Glutamatergic neuron (in vitro differentiated cells): ENCODE data around the gene ITIH1. TPM values are rescaled to one million over a fixed set of nuclear protein-coding genes. Genes with fewer than 3 reads are reported as not detected.
A peak's percentile ranks its signal among the peaks of the same experiment; 100 is the strongest.

ENCODE experiments used
- DNase-seq: peaks from one replicate; pipeline ENCODE4 v3.0.0; 2022
- H3K27ac Mint-ChIP-seq: one replicate; pipeline ENCODE4 v1.8.0; 2020; ENCODE audit warnings: mild to moderate bottlenecking, mixed read lengths, inconsistent platforms; ENCODE audit not compliant: unreplicated experiment
- H3K27me3 Mint-ChIP-seq: one replicate; pipeline ENCODE4 v1.8.0; 2020; ENCODE audit warnings: mild to moderate bottlenecking, moderate library complexity, mixed read lengths, inconsistent platforms; ENCODE audit not compliant: unreplicated experiment
- H3K36me3 Mint-ChIP-seq: one replicate; pipeline ENCODE4 v1.8.0; 2020; ENCODE audit warnings: mild to moderate bottlenecking, mixed read lengths, inconsistent platforms; ENCODE audit not compliant: unreplicated experiment
- H3K4me1 Mint-ChIP-seq: one replicate; pipeline ENCODE4 v1.8.0; 2020; ENCODE audit warnings: mild to moderate bottlenecking, low read depth, mixed read lengths, inconsistent platforms; ENCODE audit not compliant: unreplicated experiment
- H3K4me3 Mint-ChIP-seq: one replicate; pipeline ENCODE4 v1.8.0; 2020; ENCODE audit warnings: mild to moderate bottlenecking, mixed read lengths, inconsistent platforms; ENCODE audit not compliant: unreplicated experiment
- H3K9me3 Mint-ChIP-seq: one replicate; pipeline ENCODE4 v1.8.0; 2020; ENCODE audit warnings: mild to moderate bottlenecking, moderate library complexity, mixed read lengths, inconsistent platforms; ENCODE audit not compliant: unreplicated experiment
- total RNA-seq: library from RNA; stranded (reverse); fragmentation: NEBNext Ultra II Directional; extraction: Animal tissue kit (Norgen Biotek cat#: 25700); gene quantifications from one replicate; pipeline ENCODE4 v1.2.1, GENCODE V29; 2021; ENCODE audit not compliant: unreplicated experiment
- TF ChIP-seq, protein P1 (sequence below): fragments of 200-600 bp; sonication (generic); IDR thresholded peaks from one replicate; pipeline ENCODE4 v1.5.0; 2021; ENCODE audit not compliant: partially characterized antibody, unreplicated experiment

The ITIH1 gene
- total RNA-seq, 1 donor from 2014 or later, result not detected

- DNase-seq, result no peak
- no peaks in the 10 kb centered on the region for H3K36me3 Mint-ChIP-seq
Measured at GRCh38 chr3:52754373-52754772, 23.0 kb upstream of the ITIH1 start.

DNA sequence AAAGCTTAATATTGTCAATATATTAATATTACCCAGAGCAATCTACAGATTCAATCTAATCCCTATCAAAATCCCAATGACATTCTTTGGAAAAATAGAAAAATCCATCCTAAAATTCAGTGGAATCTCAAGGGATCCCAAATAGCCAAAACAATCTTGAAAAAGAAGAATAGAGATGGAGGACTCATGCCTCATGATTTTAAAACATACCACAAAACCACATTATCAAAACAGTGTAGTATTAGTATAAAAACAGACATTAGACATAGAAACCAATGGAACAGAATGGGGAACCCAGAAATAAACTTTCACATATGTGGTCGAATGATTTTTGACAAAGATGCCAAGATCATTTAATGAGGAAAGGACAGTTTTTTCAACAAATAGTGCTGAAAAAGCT lies 21.3 kb upstream of the ITIH1 start:
- H3K36me3 Mint-ChIP-seq, result no peaks in the 10 kb centered on the region
- TF ChIP-seq, protein P1, sequence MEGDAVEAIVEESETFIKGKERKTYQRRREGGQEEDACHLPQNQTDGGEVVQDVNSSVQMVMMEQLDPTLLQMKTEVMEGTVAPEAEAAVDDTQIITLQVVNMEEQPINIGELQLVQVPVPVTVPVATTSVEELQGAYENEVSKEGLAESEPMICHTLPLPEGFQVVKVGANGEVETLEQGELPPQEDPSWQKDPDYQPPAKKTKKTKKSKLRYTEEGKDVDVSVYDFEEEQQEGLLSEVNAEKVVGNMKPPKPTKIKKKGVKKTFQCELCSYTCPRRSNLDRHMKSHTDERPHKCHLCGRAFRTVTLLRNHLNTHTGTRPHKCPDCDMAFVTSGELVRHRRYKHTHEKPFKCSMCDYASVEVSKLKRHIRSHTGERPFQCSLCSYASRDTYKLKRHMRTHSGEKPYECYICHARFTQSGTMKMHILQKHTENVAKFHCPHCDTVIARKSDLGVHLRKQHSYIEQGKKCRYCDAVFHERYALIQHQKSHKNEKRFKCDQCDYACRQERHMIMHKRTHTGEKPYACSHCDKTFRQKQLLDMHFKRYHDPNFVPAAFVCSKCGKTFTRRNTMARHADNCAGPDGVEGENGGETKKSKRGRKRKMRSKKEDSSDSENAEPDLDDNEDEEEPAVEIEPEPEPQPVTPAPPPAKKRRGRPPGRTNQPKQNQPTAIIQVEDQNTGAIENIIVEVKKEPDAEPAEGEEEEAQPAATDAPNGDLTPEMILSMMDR, result no peak

More at GRCh38 chr3:52754373-52754772, 23.0 kb upstream of the ITIH1 start:
- Mint-ChIP-seq H3K4me3 (no peak overlapping the region), H3K4me1 (no peaks in the 10 kb centered on the region), H3K27me3 (no peaks in the 10 kb centered on the region), H3K9me3 (no peaks in the 10 kb centered on the region), H3K27ac (no peak overlapping the region)
- TF ChIP-seq, protein P1, result no peak

GRCh38 chr3:52763466-52763865 lies 13.9 kb upstream of the ITIH1 start:
- DNase-seq, result no peak
- TF ChIP-seq, protein P1, result no peak
- no peaks in the 10 kb centered on the region for H3K27me3 Mint-ChIP-seq

More for the DNA sequence above, 21.3 kb upstream of the ITIH1 start:
- H3K27ac Mint-ChIP-seq, result no peak overlapping the region
- H3K4me1 Mint-ChIP-seq, result no peaks in the 10 kb centered on the region
- DNase-seq, result no peak
- no peaks in the 10 kb centered on the region for H3K27me3 Mint-ChIP-seq
- no peaks in the 10 kb centered on the region for H3K9me3 Mint-ChIP-seq
- no peak overlapping the region for H3K4me3 Mint-ChIP-seq

DNA sequence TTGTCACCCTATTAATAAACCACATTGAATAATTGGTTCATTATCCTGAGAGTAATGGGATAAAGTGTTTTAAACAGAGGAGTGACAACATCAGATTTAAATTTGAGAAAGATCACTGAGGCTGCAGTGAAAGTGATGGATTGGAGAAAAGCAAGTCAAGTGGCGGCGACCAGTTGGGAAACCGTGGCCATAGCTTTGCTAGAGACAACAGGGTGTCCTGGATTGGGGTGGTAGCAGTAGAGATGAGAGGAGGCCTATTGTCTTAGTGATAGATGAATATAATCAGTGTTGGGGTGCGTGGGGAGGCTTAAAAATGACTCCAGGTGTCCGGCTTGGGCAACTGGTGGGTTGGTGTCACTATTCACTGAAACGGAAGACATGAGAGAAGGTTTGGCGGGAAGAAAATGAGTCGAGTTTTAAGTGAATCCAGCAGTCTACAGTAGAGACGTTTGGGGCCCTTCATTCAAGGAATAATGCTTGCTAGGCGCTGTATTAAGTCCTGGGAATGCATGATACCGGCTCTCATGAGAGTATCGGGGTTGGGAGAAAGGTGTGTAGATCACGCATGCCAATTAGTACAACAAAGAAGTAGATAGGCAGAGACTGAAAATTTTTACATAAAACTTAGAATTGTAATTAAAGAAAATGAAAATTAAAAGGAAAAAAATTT lies 7.5 kb upstream of the ITIH1 start:
- Mint-ChIP-seq H3K4me3 (peak overlapping the region; percentile 96), H3K36me3 (no peaks in the 10 kb centered on the region), H3K27me3 (peaks cover 8% of the 10 kb centered on the region), H3K9me3 (peaks cover 4% of the 10 kb centered on the region), H3K4me1 (peaks cover 15% of the 10 kb centered on the region), H3K27ac (peak overlapping the region; percentile 24)
- DNase-seq, result no peak
- TF ChIP-seq, protein P1, result no peak

More at GRCh38 chr3:52763466-52763865, 13.9 kb upstream of the ITIH1 start:
- Mint-ChIP-seq H3K27ac (no peak overlapping the region), H3K36me3 (no peaks in the 10 kb centered on the region), H3K4me1 (no peaks in the 10 kb centered on the region), H3K4me3 (no peak overlapping the region), H3K9me3 (no peaks in the 10 kb centered on the region)
